Stimulated activated CD4-positive, alpha-beta T cell treated with anti-CD3 and anti-CD28 coated beads, Interleukin-1b, Interleukin-23, amount 100 ng/mL, for 48 hours (primary cell): ENCODE data around the gene MMP25.

Source experiments
- DNase-seq: peaks from one replicate; pipeline ENCODE4 v3.0.0-alpha.2; 2020

MMP25 gene, protein sequence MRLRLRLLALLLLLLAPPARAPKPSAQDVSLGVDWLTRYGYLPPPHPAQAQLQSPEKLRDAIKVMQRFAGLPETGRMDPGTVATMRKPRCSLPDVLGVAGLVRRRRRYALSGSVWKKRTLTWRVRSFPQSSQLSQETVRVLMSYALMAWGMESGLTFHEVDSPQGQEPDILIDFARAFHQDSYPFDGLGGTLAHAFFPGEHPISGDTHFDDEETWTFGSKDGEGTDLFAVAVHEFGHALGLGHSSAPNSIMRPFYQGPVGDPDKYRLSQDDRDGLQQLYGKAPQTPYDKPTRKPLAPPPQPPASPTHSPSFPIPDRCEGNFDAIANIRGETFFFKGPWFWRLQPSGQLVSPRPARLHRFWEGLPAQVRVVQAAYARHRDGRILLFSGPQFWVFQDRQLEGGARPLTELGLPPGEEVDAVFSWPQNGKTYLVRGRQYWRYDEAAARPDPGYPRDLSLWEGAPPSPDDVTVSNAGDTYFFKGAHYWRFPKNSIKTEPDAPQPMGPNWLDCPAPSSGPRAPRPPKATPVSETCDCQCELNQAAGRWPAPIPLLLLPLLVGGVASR

DNA sequence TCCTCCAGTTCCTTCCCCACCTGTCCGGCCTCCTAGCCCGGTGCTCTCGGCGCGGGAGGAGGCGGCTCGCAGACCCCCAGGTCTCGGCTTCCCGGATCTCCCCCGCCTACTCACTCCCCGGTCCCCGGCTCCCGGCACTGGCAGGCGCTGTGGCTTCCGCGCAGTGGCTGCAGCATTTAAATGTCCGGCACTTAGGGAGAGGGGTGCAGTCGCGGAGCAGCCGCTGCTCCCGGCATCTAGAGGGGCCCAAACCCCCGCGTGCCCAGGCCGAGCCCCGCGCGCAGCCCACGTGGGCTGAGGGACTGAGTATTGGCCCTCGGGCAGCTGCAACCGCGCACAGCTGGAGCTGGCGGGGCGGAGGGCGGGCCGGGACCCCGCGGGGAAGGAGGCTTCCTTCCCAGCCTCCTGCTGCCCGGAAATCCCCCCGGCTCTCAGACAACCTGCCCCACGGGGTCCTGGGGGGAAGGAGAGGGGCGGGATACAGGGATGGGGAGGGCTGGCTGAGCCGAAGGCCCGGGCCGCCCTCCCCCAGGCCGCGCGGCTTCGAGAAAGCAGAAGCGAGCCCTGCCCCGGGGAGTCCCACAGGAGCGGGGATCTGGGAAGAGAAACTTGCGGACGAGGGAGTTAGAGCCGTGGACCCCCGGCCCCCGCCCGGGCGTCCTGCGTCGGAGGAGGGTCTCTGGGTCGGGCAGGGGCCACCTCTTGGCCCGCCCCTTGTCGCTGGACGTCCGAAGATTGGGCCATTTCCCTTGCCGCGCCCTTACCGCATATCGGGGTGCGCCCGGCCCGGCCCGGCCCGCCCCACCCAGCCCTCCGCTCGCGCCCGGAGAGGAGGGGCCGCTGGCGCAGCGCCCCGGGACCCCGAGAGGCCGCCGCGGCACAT is at the start of gene MMP25:
TSS of gene MMP25 (plus strand) at position 804 of the 883 bp plus-strand sequence. CDS start 357 bp downstream, outside the sequence.
- no peak for DNase-seq

DNA sequence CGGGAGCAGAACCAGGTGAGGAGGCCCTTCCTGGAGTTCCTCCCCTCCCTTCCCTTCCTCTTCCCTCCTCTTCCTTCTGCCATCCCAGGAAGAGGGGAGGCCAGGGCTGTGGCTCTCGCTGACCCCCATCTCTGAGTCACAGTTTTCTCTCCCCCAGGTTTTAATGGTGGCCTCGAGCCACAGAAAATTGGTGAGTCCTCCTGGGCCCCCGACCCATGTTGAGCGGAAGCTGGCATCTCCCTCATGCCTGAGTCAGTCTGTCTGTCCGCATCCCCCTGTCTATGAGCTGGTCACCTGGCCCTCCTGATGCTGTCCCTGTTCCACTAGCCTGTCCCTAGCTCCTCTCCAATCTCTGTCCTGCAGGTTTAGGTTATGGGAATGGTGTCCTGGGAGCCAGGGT is 46.4 kb upstream of the MMP25 start:
- no peak for DNase-seq

DNA sequence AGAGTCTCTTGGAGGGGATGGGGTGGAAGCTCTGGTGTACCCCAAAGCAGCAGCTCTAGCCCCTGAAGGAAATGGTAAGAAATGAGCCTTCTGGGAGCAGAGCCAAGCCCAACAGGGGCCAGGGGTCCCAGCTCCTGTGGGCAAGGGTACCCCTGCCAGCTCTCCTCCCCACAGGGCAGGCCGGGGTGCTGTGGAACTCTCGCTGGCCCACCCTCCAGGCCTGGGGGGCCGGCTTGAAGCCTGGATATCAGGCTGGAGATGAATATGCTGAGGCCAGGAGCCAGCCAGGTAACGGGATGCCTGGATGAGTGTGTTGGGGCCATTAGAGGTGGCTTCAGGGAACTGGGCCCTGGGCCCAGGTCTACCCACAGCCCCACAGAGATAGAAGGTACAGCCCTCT is 45.8 kb upstream of the MMP25 start:
- no peak for DNase-seq

DNA sequence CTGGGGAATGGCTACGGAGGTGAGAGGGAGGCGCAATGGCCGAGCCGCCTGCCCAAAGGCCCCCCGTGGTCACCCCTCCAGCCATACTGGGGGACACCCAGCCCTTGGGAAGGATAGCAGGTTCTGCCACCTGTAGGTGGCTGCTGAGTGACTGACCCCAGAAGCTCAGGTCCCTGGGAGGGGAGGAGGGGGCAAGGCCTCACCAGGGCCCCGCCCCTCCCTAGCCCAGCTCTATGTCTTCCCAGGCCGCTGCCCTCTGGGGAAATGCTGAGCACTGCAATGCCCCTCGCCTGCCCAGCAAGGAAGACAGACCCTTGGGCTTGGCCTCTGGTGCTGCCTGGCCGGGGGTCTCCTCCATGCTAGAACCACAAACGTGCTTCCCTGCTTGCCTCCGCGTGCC is 45.0 kb upstream of the MMP25 start:
- no peak for DNase-seq

DNA sequence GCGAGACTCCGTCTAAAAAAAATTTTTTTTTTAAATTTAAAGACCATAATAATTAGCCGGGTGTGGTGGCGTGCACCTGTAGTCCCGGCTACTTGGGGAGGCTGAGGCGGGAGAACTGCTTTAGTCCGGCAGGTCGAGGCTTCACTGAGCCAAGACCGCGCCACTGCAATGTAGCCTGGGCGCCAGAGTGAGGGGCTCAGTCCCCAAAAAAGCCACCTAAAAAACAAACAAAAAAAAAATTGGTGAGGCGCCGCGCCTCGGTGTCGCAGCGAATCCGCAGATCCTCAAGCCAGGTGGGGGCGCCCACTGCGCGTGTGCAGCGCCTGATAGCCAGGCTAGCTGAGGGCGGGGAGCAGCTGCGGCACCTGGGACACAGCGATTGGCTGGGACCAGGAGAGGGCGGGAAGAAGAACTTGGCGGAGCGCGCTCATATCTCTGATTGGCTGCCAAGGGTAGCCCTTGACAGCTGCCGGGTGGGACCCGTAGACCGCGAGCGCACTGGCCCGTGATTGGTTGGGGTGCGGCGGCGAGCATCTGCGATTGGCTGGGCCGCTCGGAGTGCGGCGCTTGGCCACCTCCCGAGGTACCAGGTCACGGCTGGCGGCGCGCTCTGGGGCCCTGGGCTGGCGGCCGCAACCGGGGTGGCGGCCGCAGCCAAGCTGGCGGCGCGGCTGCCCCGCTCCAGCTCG is 42.6 kb upstream of the MMP25 start:
- DNase-seq = peak; percentile 99

DNA sequence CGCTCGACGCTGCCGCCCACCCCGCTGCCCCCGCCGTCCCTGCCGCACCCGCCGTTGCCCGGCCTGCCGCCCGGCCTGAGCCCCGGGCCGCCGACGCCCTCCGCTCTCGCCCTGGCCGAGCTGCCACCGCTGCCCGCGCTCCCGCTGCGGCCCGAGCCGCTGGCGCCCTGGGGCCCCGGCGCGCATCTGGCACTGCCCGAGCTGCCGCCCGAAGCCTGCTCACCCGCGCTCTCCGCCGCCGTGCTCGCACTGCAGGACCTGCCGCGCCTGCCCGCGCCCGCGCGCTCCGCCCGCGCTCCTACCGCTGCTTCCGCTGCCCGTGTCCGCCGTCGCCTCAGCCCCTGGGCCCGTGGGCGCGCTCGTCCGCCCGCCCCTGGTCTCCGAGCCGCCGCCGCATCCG is 42.0 kb upstream of the MMP25 start:
- DNase-seq = no peak

DNA sequence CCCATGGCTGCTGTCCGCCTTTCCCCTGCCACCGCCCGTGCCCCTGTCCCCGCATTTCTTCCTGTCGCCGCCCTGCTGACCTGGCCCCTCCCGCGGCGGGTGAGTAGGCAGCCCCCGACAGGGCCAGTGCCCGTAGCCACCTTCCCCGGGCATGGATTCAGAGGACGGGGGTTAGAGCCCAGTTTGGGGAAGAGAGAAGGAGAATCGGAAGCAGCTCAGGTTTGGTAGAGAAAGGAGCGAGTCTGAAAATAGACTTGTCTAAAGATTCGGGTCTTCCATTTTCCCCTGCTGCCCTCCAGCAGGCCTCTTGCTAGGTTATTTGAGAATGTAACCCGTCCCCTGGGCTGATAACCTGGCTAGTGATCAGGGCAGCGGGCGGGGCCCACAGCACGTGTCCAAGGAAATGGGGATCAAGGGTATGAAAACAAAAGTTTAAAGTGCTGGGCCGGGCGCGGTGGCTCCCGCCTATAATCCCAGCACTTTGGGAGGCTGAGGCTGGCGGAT is 41.5 kb upstream of the MMP25 start:
- DNase-seq = no peak

DNA sequence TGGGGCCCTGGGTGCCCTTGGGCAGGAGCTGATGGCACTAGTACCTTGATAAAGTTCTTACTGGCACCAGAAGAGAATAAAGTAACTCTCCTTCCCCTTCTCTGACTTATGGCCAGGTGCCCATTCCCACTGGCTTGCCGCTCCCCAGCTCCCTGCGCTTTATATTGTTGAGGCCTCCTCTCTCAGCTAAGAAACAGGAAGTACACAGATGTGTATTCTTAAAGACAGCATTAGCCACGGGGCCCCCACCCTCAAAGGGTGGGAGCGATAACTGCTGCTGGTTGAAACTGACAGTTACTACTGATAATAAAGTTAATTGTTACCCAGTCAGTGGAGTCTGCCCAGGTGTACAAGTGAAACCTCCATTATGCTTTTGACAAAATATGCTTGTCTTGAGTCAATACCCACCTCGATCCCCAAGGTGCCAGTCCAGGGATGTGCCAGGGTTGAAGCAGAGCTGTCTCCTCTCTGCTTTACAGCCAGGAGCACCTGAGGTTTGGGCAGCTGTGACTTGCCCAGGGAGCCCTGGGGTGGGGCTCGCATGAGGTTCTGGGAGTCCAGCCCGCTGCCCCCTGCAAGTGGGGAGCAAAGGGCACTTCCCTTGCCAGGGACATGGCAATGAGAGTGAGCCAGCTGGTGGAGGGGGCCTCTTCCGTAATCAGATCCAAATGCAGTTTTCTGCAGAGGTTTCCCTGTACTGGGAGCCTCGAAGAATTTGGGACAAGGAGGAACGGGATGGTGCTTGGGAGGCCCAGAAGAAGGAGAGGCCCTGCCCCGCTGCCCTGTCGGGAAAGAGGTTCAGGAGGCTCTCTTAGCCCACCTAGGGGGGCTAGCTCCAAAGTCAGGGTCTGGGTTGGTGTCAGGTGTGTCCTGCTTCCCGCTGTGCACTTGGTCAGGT is 39.1 kb upstream of the MMP25 start:
- no peak for DNase-seq

DNA sequence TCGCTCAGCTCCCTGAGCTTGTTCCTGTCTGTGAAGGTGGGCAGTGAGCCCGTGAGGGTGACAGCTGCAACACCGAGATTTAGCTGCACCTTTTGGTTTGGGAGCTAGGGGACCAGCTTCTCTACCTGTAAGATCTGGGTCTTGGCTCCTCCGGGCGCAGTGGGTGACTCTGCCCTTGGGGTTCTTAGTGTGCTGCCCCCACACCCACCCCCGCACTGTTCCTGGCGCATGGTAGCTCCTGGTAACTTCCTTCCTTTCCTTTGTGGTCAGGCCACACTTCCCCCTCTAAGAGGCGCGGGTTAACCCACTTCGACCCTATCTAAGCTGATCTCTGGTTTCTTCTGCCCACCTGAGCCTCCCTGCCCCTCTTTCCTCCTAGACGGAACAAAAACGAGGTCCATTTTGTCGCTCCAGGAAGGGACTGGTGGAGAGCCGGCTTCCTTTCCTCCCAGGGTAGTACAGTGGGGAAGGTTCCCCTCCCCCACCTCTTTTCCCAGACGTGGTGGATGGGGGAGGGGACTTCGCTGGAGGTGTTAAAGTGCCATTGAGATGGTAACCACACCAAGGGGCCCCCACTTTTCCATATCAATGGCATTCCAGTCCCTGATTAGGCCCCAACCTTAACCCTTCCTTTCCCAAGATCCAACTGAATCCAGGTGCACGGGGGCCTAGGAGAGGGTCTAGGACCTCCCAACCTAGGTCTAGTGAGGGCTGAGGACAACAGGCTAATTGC is 38.2 kb upstream of the MMP25 start:
- DNase-seq = no peak

DNA sequence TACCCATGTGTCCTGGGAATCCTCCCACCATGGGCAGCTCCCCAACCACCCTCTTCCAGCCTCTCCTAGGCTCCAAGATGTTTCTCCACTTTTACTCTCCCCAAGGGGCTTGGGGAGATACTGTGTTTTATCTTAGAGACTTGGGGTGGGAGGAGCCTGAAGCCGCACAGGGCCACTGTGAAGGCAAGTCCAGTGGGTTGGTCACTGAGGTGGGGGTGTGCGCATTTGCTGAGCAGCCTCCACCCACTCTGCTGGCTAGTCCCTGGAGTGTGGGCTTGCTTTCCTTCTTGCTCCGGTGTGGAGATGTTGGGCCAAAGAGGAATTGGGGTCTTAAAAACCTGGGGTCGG is 37.7 kb upstream of the MMP25 start:
- DNase-seq = no peak

DNA sequence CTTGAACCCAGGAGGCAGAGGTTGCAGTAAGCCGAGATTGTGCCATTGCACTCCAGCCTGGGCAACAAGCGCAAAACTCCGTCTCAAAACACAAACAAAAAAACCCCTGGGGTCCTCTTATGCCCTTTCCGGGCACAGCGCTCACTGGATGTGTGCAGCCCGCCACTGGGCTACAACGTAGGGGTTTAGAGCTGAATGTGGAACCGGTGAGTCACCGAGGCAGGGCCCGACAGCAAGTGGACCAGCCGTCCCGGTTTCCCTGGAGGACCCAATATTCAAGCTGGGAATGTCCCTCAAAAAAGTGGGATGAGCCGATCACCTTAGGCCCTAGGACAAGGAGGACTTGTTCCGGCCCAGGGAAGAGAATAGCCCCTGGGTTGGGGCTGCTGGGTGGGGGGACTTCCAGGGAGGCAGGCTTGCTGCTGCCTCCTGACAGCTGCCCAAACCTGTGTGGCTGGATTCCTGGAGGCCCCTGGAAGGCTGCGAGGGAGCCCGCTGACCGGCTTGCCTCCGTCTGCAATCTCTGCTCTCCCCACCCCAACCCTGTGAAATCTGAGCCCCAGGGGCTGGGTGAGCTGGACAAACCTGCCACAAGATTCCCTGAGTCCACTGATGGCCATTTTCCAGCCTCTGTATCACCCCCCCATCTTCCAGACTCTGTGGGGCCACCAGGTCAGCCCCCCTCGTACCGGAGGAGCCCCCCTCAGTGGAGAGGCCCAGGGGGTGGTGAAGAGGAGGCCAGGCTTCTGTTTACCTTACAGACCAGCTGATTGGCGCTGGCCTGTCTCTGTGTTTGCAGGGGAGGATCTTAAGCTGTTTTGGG is 36.6 kb upstream of the MMP25 start:
- no peak for DNase-seq

DNA sequence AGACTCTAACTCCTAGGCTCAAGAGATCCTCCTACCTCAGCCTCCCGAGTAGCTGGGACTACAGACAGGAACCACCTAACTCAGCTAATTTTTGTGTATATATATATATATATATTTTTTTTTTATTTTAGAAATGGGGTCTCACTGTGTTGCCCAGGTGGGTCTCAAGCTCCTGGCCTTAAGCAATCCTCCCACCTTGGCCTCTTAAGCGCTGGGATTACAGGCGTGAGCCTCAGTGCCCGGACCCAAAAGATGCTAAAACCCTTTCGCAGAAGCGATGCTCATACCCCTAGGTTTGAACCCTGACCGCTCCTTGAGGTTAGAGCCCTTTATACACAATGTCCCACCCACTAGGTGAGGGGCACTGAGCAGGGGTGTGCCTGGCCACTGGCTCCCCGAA is 35.9 kb upstream of the MMP25 start:
- no peak for DNase-seq

DNA sequence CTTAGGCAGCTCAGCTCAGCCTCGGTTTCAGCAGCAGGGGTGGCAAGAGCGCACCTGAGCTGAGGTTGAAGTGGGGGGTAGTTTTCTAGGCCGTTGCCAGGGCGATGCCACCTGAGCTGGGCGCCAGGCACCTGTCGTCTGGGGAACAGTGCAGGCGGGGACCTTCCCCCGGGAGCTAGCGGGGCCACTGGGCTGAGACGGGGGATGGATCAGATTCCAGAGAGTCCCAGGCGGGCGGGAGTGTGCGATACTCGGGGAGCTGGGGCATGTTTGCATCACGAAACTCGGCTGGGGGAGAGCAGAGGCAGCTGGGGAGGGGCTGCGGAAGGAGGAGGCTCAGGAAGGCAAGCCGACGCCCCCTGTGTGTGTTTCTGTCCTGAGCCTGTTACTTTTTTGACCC is 34.1 kb upstream of the MMP25 start:
- DNase-seq = no peak

DNA sequence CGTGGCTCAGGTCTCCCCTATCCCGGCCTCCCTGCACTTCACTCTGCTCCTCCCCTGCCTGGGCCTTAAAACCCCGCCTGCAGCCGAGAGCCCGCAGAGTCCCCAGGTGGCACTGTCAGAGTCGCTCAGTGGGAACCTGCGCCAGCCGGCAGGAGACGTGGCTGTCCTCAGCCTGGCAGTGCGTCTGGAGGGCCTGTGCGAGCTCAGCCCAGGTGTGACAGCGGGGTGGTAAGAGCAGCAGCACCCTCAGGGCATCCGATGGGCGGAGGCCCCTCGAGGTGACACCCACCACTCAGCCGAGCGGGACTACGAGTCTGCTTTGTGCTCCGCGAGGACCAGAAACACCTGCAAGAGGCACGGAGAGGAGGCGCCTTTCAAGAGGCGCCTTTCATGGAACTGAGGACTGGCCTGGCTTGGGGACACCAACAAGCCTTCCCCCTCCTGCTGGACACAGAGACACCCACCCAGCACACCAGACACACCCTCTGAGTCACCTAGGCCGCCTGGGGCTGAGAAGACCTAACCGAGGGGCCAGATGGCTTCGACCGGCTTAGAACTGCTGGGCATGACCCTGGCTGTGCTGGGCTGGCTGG is 33.4 kb upstream of the MMP25 start, which contains the start of gene CLDN9:
TSS of gene CLDN9 (plus strand) at position 96 of the 593 bp plus-strand sequence. CDS start at position 536, 440 bp downstream.
- no peak for DNase-seq

DNA sequence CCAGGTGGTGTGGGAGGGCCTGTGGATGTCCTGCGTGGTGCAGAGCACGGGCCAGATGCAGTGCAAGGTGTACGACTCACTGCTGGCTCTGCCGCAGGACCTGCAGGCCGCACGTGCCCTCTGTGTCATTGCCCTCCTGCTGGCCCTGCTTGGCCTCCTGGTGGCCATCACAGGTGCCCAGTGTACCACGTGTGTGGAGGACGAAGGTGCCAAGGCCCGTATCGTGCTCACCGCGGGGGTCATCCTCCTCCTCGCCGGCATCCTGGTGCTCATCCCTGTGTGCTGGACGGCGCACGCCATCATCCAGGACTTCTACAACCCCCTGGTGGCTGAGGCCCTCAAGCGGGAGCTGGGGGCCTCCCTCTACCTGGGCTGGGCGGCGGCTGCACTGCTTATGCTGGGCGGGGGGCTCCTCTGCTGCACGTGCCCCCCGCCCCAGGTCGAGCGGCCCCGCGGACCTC is 32.8 kb upstream of the MMP25 start:
- DNase-seq = no peak

DNA sequence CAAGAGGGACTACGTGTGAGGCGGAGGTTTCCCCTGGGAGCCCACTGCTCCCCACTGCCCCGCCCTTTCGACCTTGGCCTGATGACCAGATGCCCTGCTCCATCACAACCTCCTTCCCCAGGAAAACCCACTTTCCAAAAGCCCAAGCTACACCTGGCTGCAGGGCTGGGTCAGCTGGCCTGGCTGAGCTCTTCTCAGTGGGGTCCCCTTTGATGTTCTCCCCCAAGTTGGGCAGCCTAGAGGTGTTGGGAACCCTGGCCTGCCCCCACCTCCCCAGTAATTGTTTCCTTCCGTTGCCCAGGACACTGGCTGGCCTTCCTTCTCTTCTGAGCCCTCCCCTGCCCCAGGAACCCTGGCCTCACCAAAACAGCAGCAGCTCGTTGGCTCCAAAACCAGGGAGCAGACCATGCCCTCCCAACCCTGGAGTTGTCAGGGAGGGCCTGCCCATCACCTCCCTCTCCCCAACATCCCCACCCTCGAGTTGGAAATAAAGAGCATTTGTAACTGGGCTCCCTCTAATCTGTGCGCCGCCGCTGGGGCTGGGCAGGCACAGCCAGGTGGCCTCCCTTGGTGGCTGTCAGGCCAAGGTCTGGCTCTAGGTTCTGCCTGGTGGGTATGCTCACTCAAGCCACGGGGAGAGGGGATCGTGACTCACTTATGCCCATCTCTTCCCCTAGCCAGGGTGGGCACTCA is 32.2 kb upstream of the MMP25 start:
- DNase-seq = no peak

DNA sequence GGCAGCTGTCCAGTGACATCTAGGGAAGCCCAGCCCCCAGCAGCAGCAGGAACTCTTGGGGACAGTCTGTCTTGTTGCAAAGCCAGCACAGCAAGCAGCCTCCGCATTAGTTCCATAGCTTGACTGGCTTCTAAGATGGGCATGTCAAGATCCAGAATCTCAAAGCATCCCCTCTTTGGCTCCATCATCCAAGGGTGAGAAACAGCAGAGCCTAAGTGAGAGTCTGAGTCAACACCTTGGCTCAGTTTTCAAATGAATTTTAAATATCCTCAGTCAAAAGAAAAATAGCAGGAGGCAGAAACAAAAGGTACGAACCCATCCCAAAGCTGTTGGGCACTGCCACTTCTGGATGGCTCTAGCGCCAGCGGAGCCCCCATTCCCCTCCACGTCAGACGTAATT is 31.4 kb upstream of the MMP25 start:
- no peak for DNase-seq

DNA sequence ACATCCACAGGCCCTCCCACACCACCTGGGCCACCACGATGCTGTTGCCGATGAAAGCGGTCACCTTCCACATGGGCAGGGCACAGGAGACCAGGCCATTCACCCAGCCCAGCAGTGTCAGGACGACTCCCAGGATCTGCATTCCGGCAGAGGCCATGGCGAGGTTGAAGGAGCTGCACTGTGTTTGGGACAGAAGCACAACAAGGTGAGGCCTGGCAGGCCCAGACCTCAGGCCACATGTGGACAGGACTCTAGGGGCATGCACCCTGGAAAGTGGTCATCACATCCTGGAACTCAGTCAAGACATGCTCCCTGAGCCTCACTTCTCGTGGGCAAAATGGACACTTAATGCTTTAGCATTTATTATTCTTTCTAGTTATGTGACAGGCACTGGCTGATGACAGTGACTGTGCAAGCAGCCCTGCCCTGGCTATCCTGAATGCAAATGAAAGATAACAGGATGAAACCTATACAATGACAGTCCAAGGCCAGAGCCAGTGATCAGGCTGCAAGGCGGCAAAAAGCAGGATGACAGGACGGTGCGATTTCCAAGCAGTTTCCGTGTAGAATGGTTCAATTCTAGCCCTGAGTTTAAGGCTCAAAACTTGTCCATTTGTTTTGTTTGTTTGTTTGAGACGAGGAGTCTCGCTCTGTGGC is 30.4 kb upstream of the MMP25 start:
- no peak for DNase-seq
